Right lobe of liver (tissue), 6 donors: ENCODE measurements around the gene PPIL6. TPM values are rescaled to one million over a fixed set of nuclear protein-coding genes. Genes with fewer than 3 reads are reported as not detected.

Experiments used
- ATAC-seq, 4 donors: fragments of 200-7000 bp; cut with Tn5 transposase; one replicate each; pipeline ENCODE4 v1.9.1; 2020; ENCODE audit warnings: mild to moderate bottlenecking in 4 of 4, moderate library complexity in 4 of 4
- DNase-seq, 3 donors: peaks; one replicate each; pipeline ENCODE4 v3.0.0-alpha.2; 2020
- H3K27ac ChIP-seq, 3 donors: fragments of 200-600 bp; one replicate each; pipeline ENCODE4 v1.8.0; 2022
- H3K27me3 ChIP-seq, 2 donors: fragments of 200-600 bp; one replicate each; pipeline ENCODE4 v1.8.0; 2022
- H3K36me3 ChIP-seq, 4 donors: fragments of 200-600 bp; sonication (generic) in 1 of 4; one replicate each; pipeline versions ENCODE4 v1.5.1 to v1.8.0; 2017 to 2022; ENCODE audit warnings: control low read depth in 1 of 4
- H3K4me1 ChIP-seq, 4 donors: fragments of 200-600 bp; sonication (generic) in 1 of 4; one replicate each; pipeline versions ENCODE4 v1.5.1 to v1.8.0; 2017 to 2022; ENCODE audit warnings: control low read depth in 1 of 4
- H3K4me3 ChIP-seq, 3 donors: fragments of 200-600 bp; one replicate each; pipeline ENCODE4 v1.8.0; 2022
- H3K9me3 ChIP-seq, 4 donors: fragments of 200-600 bp; sonication (generic) in 1 of 4; one replicate each; pipeline versions ENCODE4 v1.5.1 to v1.8.0; 2017 to 2022; ENCODE audit warnings: control low read depth in 1 of 4
- CTCF ChIP-seq, 4 donors: fragments of 200-600 bp in 3 of 4; fragments of 450-650 bp in 1 of 4; IDR thresholded peaks; one replicate each; pipeline versions ENCODE4 v1.5.1 to v1.8.0; 2016 to 2022; ENCODE audit warnings: antibody characterized with exemption in 4 of 4, mild to moderate bottlenecking in 2 of 4
- POLR2A ChIP-seq: fragments of 450-650 bp; IDR thresholded peaks from one replicate; pipeline ENCODE4 v1.6.1; 2017; ENCODE audit warnings: antibody characterized with exemption, mild to moderate bottlenecking
- WGBS: methylation state at CpG from one replicate; pipeline ENCODE4 v1.1.6; 2018; ENCODE audit warnings: low coverage, low lambda C conversion rate; ENCODE audit not compliant: insufficient coverage; ENCODE audit errors: missing lambda C conversion rate; 5-methylcytosine and 5-hydroxymethylcytosine counted together
- intact Hi-C, 2 donors: fragments of 100-400 bp; cut with DNase I; formaldehyde crosslinking; loops; one replicate each; pipeline versions ENCODE4 v1.11.2 to v1.14.1; 2022
- total RNA-seq, 6 experiments: library from RNA; depleted of rRNA in 2 of 6; stranded (reverse); fragments of >200 nt in 2 of 6; fragmentation: NEBNext Ultra II Directional in 3 of 6; extraction: Animal tissue kit (Norgen Biotek cat#: 25700) in 3 of 6; gene quantifications; one replicate each; pipeline versions ENCODE4 v1.1.0 to v1.2.4, GENCODE V29; 2016 to 2023
- donor health status: DM: no; HTN: yes; CAD: no.
- donor health status: DM: no; HTN: no; CAD: no.
- donor health status: DM: no; HTN: no; CAD: no.
- donor health status: DM: no; HTN: yes; CAD: no.
- donor health status: DM: no; HTN: yes; CAD: no.

The PPIL6 gene
- total RNA-seq, 6 experiments from 2014 or later = 0.12 to 0.42 (median 0.33) TPM; not detected in 2

- Histone ChIP-seq H3K4me1 (no peaks in the 10 kb centered on the region), H3K27ac (no peak overlapping the region), H3K36me3 (no peaks in the 10 kb centered on the region), H3K4me3 (no peak overlapping the region), H3K9me3 (no peaks in the 10 kb centered on the region), H3K27me3 (no peaks in the 10 kb centered on the region)
- no peak for ATAC-seq
- DNase-seq = no peak
- 60% methylated on average over 1 of the region's 7 CpGs for WGBS
- intact Hi-C loops = no loop called here
- TF ChIP-seq CTCF (IDR thresholded peaks at IDR 0.05) (no peak), POLR2A (no peak)
These were observed 8.2 kb upstream of the PPIL6 start for GRCh38 chr6:109448615-109449014.

GRCh38 chr6:109447878-109448555 is 7.6 kb upstream of the PPIL6 start:
- ATAC-seq (peak in 2 of 4 donors; percentile 28 to 32), DNase-seq (no peak)
- Histone ChIP-seq H3K4me3 (no peak overlapping the region), H3K4me1 (no peaks in the 10 kb centered on the region), H3K9me3 (no peaks in the 10 kb centered on the region), H3K27me3 (no peaks in the 10 kb centered on the region), H3K36me3 (no peaks in the 10 kb centered on the region), H3K27ac (no peak overlapping the region)
- WGBS = 70% methylated on average over 4 of the region's 8 CpGs
- TF ChIP-seq CTCF (IDR thresholded peaks at IDR 0.05) (no peak), POLR2A (no peak)
- intact Hi-C loops = no loop called here

- TF ChIP-seq POLR2A (no peak), CTCF (IDR thresholded peaks at IDR 0.05) (no peak)
- H3K27me3 ChIP-seq = no peaks in the 10 kb centered on the region
- ATAC-seq (no peak), DNase-seq (no peak)
- H3K36me3 ChIP-seq = no peaks in the 10 kb centered on the region
- H3K9me3 ChIP-seq = no peaks in the 10 kb centered on the region
- no peak overlapping the region for H3K4me3 ChIP-seq
- whole genome bisulfite sequencing = 47% methylated on average over 3 of the region's 10 CpGs
- H3K4me1 ChIP-seq = no peaks in the 10 kb centered on the region
- H3K27ac ChIP-seq = no peak overlapping the region
- intact Hi-C loops = no loop called here
These were observed 6.7 kb upstream of the PPIL6 start for GRCh38 chr6:109447087-109447486.

- DNase-seq (no peak), ATAC-seq (no peak)
- Histone ChIP-seq H3K36me3 (no peaks in the 10 kb centered on the region), H3K27ac (no peak overlapping the region), H3K4me3 (no peak overlapping the region), H3K27me3 (no peaks in the 10 kb centered on the region), H3K9me3 (no peaks in the 10 kb centered on the region), H3K4me1 (no peaks in the 10 kb centered on the region)
- intact Hi-C loops = no loop called here
- TF ChIP-seq CTCF (IDR thresholded peaks at IDR 0.05) (no peak), POLR2A (no peak)
- WGBS = 52% methylated on average over 3 of the region's 8 CpGs
These were observed 6.1 kb upstream of the PPIL6 start for GRCh38 chr6:109446541-109446940.
